HEK293T (cell line): ENCODE measurements around the gene CLDN24.

Source experiments
- CTCF ChIA-PET: fragments of 350-600 bp; formaldehyde crosslinking; extraction: SDS; loops from one replicate; lab custom pipeline; 2021; ENCODE audit warnings: antibody characterized with exemption, inconsistent platforms; lab: Yijun Ruan, JAX
- POLR2A ChIA-PET: fragments of 350-600 bp; formaldehyde crosslinking; extraction: SDS; loops from one replicate; lab custom pipeline; 2020; ENCODE audit warnings: antibody characterized with exemption, inconsistent platforms; lab: Yijun Ruan, JAX
- DNase-seq: peaks from one replicate; pipeline ENCODE4 v3.0.0; 2012; ENCODE audit warnings: mixed read lengths; ENCODE audit errors: extremely low spot score
- BHLHE40 ChIP-seq: fragments of 450-650 bp; IDR thresholded peaks from 2 replicates; pipeline ENCODE4 v1.6.1; 2016; ENCODE audit warnings: mild to moderate bottlenecking, moderate library complexity, borderline replicate concordance
- CTBP1 ChIP-seq: fragments of 450-650 bp; IDR thresholded peaks from 2 replicates; pipeline ENCODE4 v1.6.1; 2016; ENCODE audit warnings: borderline replicate concordance
- FOXM1 ChIP-seq: fragments of 450-650 bp; IDR thresholded peaks from 2 replicates; pipeline ENCODE4 v1.6.1; 2017; ENCODE audit warnings: mild to moderate bottlenecking, borderline replicate concordance

Gene CLDN24

GRCh38 chr4:183272384-183272783, 49.8 kb downstream of the CLDN24 start:
- DNase-seq = no peak
- TF ChIP-seq BHLHE40 (no peak), CTBP1 (no peak), FOXM1 (no peak)
- ChIA-PET CTCF (interaction anchor here (1.6 kb wide), 1 partner anchor 10 kb away, joined by 4 read pairs; no protein-coding TSS in a partner anchor), POLR2A (no interaction called here)
